Peyer's patch (tissue), 4 donors: Measurements from ENCODE around the gene DHX58. TPM values are rescaled to one million over a fixed set of nuclear protein-coding genes. Genes with fewer than 3 reads are reported as not detected.

Experiments used
- DNase-seq, 3 donors: peaks; one replicate each; pipeline ENCODE4 v3.0.0-alpha.2; 2017 to 2019
- H3K27ac ChIP-seq, 4 donors: fragments of 200-600 bp; sonication (generic); one replicate each; pipeline ENCODE4 v1.5.1; 2016 to 2019
- H3K27me3 ChIP-seq, 2 donors: fragments of 200-600 bp; sonication (generic); one replicate each; pipeline ENCODE4 v1.5.1; 2019
- H3K36me3 ChIP-seq, 3 donors: fragments of 200-600 bp; sonication (generic); one replicate each; pipeline ENCODE4 v1.5.1; 2016 to 2019
- H3K4me1 ChIP-seq, 4 donors: fragments of 200-600 bp; sonication (generic); one replicate each; pipeline ENCODE4 v1.5.1; 2016 to 2019
- H3K4me3 ChIP-seq, 4 donors: fragments of 200-600 bp; sonication (generic); 1 replicate in 3 of 4; 2 replicates in 1 of 4; pipeline ENCODE4 v1.5.1; 2016 to 2019; ENCODE audit warnings: mild to moderate bottlenecking in 1 of 4
- H3K9me3 ChIP-seq, 4 donors: fragments of 200-600 bp; sonication (generic); one replicate each; pipeline ENCODE4 v1.5.1; 2016 to 2019; ENCODE audit warnings: mild to moderate bottlenecking in 1 of 4
- CTCF ChIP-seq, 6 experiments: fragments of 450-650 bp in 4 of 6; fragments of 200-600 bp in 2 of 6; sonication (generic) in 1 of 6; IDR thresholded peaks; one replicate each; pipeline ENCODE4 v1.5.1; 2017 to 2019; ENCODE audit warnings: antibody characterized with exemption in 6 of 6, mild to moderate bottlenecking in 3 of 6, moderate library complexity in 1 of 6
- POLR2A ChIP-seq, 2 donors: fragments of 450-650 bp; IDR thresholded peaks; one replicate each; pipeline ENCODE4 v1.5.1; 2017; ENCODE audit warnings: antibody characterized with exemption in 2 of 2, mild to moderate bottlenecking in 2 of 2, moderate library complexity in 2 of 2
- total RNA-seq, 4 donors: library from RNA; depleted of rRNA; stranded (reverse); fragments of >200 nt; gene quantifications; one replicate each; pipeline ENCODE4 v1.1.0, GENCODE V29; 2016

The DHX58 gene
- total RNA-seq, 4 donors from 2014 or later, result 12.8 to 24.8 (median 18.4) TPM

GRCh38 chr17:42126836-42127235 is 14.3 kb upstream of the DHX58 start:
- H3K27me3 ChIP-seq, result no peaks in the 10 kb centered on the region

GRCh38 chr17:42125565-42125964 is 13.1 kb upstream of the DHX58 start:
- Histone ChIP-seq H3K4me3 (no peak overlapping the region), H3K9me3 (no peaks in the 10 kb centered on the region), H3K27me3 (no peaks in the 10 kb centered on the region), H3K27ac (no peak overlapping the region), H3K36me3 (peaks cover 0 to 56% (median 2%) of the 10 kb centered on the region in 3 donors), H3K4me1 (peaks cover 0 to 30% (median 1%) of the 10 kb centered on the region in 4 donors)
- TF ChIP-seq POLR2A (IDR thresholded peaks at IDR 0.05) (no peak), CTCF (IDR thresholded peaks at IDR 0.05) (no peak)
- DNase-seq, result no peak

More at GRCh38 chr17:42126836-42127235, 14.3 kb upstream of the DHX58 start:
- H3K4me1 ChIP-seq, result peaks cover 0 to 30% (median 2%) of the 10 kb centered on the region in 4 donors
- peaks cover 0 to 62% (median 2%) of the 10 kb centered on the region in 3 donors for H3K36me3 ChIP-seq
- H3K27ac ChIP-seq, result no peak overlapping the region
- no peaks in the 10 kb centered on the region for H3K9me3 ChIP-seq
- H3K4me3 ChIP-seq, result no peak overlapping the region
- no peak for TF ChIP-seq CTCF (IDR thresholded peaks at IDR 0.05)
- no peak for TF ChIP-seq POLR2A (IDR thresholded peaks at IDR 0.05)
- DNase-seq, result no peak

DNA sequence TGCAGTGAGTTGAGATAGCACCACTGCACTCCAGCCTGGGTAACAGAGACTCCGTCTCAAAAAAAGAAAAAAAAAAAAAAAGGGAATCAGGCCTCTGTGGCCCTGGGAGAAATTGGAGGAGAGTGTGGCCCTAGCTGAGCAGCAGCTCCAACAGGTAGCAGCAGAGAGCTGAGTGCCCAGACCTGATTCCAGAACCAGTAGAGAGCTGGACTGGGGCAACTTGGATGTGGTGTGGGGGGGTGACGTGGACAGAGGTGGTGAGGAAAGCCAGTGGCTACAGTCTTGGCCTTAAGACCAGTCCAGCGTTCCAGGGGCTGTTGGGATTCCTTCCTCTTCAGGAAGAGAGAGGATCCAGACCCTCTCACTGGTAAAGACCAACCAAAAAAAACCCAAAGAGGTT is 11.7 kb upstream of the DHX58 start:
- H3K27me3 ChIP-seq, result no peaks in the 10 kb centered on the region
- H3K4me3 ChIP-seq, result no peak overlapping the region
- TF ChIP-seq POLR2A (IDR thresholded peaks at IDR 0.05) (no peak), CTCF (IDR thresholded peaks at IDR 0.05) (no peak)
- DNase-seq, result no peak
- peaks cover 0 to 43% (median 2%) of the 10 kb centered on the region in 3 donors for H3K36me3 ChIP-seq
- H3K4me1 ChIP-seq, result peaks cover 0 to 35% (median 2%) of the 10 kb centered on the region in 4 donors
- H3K27ac ChIP-seq, result no peak overlapping the region
- H3K9me3 ChIP-seq, result no peaks in the 10 kb centered on the region

- H3K4me1 ChIP-seq, result peaks cover 0 to 37% (median 2%) of the 10 kb centered on the region in 4 donors
- DNase-seq, result peak in 2 of 3 donors; percentile 88 to 90
- TF ChIP-seq POLR2A (IDR thresholded peaks at IDR 0.05) (no peak), CTCF (IDR thresholded peaks at IDR 0.05) (no peak)
- H3K27me3 ChIP-seq, result no peaks in the 10 kb centered on the region
- no peaks in the 10 kb centered on the region for H3K9me3 ChIP-seq
- peak within 1 kb of the TSS in 2 of 4 donors; percentile 80 to 86 for H3K27ac ChIP-seq
- H3K4me3 ChIP-seq, result peak within 1 kb of the TSS in 2 of 4 donors; percentile 31 to 34
- H3K36me3 ChIP-seq, result peaks cover 0 to 27% (median 0%) of the 10 kb centered on the region in 3 donors
These were observed 10.1 kb upstream of the DHX58 start, which contains the start of gene HSPB9 for GRCh38 chr17:42122371-42123303. TSS of gene HSPB9 (plus strand) at chr17:42122804. CDS start at chr17:42122851, 47 bp downstream.

GRCh38 chr17:42120770-42121769 is 8.6 kb upstream of the DHX58 start, which contains the start of gene KAT2A:
TSS of gene KAT2A (minus strand) at chr17:42121367. CDS start at chr17:42121304, 63 bp downstream.
- TF ChIP-seq CTCF (IDR thresholded peaks at IDR 0.05), result no peak
- peak in 1 of 2 donors; percentile 22 for TF ChIP-seq POLR2A (IDR thresholded peaks at IDR 0.05)
- DNase-seq, result peak; percentile 76 to 91 (median 87)
- Histone ChIP-seq H3K27ac (peak within 1 kb of the TSS; percentile 41 to 87 (median 83)), H3K27me3 (no peaks in the 10 kb centered on the region), H3K36me3 (peaks cover 0 to 13% (median 0%) of the 10 kb centered on the region in 3 donors), H3K9me3 (no peaks in the 10 kb centered on the region), H3K4me1 (peaks cover 0 to 37% (median 4%) of the 10 kb centered on the region in 4 donors), H3K4me3 (peak within 1 kb of the TSS; percentile 70 to 95 (median 90))
